ENCODE results near the gene ADAMTSL2.

The ADAMTSL2 gene

DNA sequence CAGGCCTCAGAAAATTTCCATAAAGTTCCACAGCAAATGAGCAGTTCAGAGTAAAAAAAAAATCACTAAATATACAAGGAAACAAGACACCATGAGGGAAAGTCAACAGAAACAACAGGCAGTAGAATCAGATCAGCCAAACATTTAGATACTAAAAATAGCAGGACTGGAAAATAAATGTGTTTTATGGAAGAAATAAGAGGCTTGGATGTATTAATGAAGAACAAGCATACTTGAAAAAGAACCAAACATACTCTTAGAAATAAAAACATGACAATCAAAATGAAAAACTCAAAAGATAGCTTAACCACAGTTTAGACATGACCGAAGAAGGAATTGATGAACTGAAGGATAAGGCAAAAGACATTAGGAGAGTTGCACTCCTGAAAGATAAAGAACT, 32.4 kb upstream of the ADAMTSL2 start:
- DNase-seq = no peak

DNA sequence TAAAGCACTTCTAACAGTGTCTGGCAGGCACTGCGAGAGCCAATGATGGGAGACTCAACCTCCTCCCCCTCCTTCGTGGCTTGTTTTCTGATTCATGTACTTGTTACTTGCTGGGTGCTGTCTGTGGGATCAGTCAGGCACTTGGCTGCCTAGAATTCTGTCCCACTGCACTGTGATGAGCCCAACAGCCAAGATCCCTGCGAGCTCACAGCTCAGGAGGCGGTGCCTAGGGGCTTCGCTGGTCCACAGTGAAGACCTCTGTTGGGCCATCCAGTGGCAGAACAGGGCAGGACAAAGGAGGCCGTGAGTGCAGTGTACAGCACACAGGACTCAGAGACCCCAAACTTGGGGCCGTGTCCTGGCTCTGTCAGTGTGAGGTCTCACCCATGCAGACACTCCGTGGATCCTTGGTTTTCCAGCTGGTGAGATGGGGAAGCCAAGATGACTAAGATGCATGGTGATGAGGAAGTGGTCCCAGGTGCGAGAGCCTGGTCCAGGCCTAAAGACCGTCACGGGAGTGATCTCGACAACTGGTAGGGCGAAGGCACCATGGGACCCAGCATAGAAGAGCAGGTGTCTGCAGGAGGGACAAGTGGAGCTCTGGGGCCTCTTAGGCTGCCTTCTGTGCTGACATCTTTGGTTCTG, 29.2 kb upstream of the ADAMTSL2 start:
- no peak for DNase-seq

DNA sequence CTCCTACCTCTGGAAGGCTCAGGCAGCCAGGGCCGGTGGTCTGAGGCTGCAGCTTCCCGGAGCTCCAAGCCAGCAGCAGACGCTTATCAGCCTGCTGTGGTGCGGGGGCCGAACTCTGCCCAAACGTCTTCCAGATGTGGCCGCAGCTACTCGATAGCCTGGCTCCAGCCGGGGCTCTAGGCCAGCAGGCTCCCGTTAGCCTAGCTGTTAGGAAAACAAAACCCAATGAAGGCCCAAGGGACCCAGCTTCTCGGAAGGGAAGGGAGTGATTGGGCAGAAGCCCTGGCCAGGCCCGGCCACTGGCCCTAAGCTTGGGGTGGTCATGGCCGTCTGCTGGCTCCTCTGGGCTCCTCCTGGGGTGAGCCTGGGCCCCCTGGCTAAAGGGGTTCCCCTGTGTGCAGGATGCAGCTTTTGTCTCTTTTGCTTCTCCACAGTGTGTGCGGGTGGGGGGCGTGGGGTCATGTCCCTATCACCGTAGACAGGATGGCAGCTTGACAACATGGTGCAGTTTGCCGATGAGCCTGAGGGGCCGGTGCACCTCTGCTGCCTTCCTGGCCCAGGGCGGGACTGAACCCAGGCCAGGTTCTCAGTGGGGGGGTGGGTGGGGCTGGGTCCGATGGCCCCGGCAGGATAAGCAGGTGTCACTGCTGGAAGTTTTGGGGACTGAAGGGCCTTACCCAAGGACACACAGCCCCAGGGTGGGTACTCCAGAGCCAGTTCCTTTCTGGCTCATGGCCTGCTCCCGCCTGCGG, 28.4 kb upstream of the ADAMTSL2 start:
- no peak for DNase-seq

DNA sequence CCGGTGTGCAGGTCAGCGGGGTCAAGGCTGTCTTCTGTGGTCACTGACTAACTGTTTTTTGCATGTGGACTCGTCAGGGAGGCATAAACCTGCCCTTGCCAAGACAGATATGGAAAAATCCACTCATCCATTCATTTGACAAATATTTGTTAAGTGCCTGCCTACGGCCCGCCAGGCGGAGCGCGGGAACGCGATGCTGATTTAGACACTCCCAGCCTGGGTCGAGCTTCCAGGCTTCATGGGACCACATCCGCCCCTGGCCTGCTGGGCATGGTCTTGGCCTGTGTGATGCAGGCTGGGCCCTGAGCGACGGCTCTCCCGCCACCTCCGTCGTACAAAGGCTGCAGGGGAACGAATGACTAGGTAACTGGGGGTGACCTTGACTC, 27.9 kb upstream of the ADAMTSL2 start:
- DNase-seq = no peak

DNA sequence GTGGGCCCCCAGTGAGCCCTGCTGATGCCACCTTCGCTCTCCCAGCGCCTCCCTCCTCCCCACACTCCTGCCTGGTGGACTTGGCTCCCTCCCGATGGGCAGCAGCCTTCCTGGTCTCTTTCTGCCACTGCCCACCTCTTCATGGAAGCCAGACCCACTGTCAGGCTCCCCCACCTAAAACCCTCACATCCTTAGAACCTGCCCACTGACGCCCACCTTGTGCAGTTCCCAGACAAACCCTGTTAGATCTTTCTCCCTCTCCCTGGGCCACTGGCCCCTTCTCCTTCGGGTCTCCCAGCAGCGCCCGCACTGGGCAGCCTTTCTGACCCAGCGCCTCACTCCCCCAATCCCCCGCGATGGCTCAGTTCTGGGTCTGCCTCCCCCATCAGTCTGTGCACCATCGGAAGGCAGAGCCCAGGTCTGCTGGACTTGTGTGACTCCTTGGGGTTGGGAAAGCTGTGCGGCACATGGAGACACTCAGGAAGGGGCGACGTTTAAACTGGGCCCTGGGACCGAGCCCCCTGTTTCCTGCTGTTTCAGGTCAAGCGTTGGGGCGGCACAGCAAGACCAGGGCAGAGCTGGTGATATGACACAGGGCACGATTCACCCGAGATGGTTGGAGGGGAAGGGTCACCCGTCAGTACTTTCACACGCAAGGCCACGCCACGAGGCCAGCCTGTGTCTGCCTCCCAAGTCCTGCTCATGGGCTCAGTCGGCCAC, 27.1 kb upstream of the ADAMTSL2 start:
- DNase-seq = no peak

DNA sequence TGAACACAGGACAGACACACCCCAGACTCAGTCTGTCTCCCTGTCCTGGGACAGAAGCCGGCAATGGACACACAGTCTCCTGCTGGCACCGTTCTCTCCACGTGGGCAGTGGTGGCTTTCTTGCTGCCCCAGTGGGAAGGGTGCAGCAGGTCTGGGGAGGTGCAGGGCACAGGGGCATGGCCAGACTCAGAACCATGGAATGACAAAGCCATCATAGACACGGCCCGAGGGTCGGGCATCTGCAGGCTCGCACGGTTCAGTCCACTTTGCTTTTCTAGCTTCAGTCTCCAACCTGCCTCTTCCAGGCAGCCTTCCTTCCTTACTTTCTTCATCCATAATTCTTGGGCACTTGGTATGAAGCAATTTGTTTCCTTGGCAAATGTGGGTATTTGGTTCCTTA, 26.5 kb upstream of the ADAMTSL2 start:
- no peak for DNase-seq

DNA sequence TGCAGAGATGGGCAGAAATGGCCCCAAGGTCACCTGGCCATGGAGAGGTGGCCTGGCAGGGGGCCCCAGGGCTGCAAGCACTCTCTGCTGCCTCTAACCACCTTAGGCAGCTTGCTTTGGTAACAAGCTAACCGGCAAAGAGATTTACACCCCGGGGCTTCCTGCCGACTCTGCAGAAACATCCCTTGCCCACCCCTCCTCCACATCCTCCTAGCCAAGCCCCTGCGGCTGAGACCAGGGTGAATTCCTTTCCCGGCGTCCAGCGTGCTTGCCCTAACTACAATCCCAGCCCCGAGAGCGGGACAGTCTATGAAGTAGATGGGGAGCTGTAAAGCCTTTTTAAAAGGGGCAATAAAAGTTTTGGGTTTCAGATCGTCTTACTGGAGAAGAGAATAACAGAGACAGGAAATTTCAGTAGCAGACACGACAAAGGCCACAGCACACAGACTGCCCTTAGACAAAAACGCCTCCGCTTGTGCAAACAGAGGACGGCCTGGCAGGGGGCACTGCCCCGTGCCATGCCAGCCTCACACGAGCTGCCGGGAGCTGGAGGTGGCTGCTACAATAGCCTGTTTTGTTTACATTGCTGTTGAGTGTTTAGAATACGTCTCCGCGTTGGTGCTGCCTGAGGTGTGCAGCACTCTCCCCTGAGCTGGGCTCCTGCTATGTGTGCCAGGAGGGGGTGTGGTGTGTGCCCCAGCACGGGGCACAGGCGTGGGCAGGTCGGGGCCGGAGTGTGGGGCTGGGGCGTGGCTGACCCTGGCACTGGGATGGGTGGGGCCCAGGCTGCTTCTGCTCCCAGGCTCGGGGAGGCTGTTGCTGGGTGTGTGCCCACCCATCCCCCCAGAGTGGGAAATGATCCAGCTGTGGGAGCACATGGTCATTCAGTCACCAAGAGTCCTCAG, 25.1 kb upstream of the ADAMTSL2 start:
- DNase-seq = peak; percentile 4

DNA sequence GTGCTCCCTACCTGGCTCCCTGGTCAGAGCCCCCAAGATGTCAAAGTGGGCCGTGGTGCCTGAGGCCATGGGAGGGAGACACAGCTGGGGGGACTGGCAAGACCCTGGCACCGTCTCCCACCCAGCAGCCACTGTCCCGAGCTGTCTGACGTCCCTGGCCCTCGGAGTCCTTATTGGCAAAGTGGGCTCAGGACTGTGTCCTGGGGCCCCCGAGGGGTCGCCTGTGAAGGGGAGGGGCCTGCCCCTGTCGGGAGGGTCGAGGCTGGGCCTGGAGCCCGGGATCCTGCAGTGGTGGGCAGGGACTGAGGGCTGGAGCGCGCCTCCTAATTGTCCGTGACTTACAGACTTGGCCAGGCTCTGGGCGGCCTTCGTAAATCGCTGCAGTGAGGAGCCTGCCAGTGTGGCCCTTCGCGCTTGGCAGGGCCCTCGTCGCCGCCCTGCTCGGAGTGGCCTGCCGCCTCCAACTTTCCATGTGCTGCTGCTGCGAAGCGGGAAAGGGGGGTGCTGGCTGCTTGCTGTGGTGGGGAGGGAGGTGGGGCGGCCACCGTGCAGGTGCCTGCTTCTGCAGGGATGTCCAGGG, 23.5 kb upstream of the ADAMTSL2 start:
- no peak for DNase-seq

DNA sequence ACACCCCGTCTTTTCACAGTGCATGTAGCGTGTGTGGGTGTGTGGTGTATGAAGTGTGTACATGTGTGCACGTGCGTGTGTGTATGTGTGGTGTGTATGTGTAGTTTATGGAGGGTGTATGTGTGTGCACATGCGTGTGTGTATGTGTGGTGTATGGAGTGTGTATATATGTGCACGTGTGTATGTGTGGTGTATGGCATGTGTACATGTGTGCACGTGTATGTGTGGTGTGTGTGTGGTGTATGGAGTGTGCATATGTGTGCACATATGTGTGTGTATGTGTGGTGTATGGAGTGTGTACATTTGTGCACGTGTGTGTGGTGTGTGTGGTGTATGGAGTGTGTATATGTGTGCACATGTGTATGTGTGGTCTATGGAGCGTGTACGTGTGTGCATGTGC, 22.9 kb upstream of the ADAMTSL2 start:
- no peak for DNase-seq

DNA sequence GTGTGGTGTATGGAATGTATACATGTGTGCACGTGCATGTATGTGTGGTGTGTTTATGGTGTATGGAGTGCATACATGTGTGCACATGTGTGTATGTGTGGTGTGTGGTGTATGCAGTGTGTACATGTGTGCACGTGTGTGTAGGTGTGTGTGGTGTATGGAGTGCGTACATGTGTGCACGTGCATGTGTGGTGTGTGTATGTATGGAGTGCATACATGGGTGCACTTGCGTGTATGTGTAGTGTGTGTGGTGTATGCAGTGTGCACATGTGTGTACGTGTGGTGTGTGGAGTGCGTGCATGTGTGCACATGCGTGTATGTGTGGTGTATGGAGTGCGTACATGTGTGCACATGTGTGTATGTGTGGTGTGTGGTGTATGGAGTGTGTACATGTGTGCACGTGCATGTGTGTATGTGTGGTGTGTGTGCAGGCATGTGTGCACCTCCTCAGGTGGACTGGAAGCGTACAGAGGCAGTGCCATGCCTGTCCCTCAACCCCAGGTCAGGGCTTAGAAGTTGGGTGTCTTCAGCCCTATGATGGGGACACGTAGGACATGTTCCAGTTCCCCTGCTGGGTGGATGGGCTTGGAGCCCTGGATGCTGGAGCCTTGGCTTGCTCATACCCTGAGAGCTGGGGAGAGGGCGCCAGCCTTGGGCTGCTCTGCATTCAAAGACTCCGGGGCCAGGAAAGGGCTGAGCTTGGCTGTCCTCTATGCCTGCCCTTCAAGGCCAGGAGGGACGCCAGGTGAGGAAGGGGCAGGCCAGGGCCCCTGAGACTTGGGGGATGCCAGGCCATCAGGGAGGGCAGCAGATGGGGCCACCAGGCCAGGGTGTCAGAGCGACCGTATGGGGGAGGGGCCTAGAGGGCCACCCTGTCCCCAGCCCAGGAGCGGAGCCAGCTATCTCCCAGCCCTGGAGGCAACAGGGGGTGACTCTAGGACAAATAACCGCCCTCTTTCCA, 22.0 kb upstream of the ADAMTSL2 start:
- DNase-seq = no peak

DNA sequence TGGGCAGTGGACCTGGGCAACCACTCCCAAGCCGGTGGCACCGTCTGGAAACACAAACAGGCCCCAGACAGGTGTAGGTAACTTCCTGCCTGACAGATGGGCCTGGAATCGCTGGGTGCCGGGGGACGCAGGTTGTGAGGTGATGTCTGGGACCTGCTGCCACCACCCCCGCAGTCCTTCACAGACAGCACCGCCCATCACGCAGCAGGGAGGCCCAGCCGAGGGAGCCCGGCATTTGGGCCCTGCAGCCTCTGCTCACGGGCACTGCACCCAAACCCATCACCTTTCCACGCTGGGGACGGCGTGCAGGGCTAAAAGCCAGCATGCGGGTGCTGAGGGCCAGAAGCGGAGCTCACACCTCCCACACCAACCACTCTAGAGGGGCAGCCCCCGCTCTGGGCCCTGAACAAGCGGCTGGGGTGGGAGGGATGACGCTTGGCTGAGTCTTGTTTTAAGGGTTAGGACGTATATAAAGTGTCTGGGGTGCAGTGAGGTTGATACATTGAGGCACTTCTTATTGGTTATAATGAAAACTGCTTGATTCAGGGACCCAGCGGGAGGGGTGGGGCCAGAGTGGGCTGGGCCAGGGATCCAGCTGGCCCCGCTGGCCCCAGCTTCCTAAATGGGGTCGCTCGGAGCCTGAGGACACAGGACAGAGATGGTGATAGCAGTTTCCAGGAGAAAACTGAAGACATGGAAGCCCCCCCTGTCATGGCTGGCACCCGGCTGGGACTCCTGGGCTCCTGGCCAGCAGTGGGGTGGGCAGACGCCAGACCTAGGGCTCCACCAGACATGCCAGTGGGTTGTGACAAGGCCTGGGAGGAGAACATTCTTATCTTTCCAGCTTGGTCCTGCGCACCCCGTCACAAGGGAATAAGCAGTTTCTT, 21.0 kb upstream of the ADAMTSL2 start:
- DNase-seq = no peak

DNA sequence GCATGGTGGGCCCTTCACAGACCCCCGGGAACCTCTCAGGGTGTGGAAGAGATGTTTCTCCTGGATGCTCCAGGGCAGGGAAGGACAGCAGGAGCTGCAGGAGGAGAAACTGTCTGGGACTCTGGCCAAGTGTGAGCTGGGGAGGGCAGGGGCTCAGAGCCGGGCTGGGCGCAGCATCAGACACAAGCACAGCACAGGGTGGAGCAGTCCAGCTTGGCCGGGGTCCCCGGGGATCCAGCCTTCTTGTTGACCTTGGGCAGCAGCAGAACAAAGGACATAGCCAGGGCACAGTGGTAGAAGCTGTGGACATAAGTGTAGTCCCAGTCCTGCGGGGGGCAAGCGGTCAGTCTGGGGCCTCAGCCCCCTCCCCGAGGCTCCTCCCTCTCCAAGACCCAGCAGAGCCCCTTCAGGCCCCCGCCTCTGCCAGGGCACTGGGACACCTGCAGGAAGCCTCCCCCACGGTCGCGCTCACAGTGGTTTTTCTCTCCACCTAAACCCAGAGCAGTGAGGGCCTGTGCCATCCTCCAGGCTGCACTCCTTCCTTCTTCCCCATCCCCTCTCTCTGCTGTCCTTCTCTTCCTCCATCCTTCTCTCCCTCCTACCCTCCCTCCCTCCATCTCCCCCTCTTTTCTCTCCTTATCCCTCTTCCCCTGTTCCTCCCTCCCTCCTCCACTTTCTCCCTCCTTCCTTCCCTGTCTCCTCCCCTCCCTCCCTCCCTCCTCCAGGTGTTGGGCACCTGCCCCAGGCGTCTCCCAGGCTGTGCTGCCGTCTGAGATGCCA, 19.9 kb upstream of the ADAMTSL2 start:
- DNase-seq = no peak

DNA sequence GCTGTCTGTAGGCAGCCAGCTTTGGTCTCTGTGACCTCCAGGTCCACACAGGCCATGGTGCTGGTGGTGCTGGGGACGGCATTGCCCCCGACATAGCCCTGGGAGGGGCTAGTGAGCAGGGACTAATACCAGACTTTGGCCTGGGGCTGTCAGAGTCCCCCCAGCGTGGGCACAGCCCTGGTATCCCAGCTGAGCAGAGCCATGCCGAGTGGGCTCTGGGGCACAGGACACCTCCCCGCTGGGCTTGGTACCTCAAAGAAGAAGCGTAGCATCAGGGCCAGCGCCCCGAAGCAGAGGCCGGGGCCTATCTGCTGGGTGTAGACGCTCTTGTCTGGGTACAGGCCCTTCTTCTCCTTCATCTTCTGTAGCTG, 19.3 kb upstream of the ADAMTSL2 start:
- no peak for DNase-seq

DNA sequence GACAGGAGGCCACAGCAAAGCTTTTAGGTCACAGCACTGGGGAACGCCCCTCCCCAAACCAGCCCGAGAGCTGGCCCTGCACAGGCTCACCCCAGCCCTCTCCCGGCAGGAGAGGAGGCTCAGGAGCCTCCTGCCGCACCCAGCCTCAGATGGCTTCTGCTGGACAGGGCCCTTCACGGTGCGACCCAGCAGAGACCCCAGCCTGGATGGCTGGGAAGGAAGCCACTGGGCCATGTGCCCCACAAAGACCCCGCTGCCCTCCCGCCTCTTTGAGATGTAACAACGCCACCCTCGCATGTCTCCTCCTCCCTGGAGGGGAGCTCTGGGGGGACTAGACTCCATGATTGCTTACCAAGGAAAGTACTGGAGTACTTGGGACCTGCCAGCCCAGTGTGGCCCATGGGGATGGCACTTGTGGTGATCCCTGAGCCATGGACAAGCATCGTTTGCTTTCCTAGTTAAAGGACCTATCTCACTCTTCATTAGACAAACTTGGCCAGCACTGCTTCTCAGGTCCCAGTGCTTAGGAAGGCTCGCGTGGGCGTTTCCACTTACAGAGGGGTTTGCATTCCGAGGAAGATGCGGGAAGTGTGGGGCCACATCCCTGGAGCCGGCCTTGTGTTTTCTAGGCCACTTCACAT, 18.8 kb upstream of the ADAMTSL2 start:
- no peak for DNase-seq

DNA sequence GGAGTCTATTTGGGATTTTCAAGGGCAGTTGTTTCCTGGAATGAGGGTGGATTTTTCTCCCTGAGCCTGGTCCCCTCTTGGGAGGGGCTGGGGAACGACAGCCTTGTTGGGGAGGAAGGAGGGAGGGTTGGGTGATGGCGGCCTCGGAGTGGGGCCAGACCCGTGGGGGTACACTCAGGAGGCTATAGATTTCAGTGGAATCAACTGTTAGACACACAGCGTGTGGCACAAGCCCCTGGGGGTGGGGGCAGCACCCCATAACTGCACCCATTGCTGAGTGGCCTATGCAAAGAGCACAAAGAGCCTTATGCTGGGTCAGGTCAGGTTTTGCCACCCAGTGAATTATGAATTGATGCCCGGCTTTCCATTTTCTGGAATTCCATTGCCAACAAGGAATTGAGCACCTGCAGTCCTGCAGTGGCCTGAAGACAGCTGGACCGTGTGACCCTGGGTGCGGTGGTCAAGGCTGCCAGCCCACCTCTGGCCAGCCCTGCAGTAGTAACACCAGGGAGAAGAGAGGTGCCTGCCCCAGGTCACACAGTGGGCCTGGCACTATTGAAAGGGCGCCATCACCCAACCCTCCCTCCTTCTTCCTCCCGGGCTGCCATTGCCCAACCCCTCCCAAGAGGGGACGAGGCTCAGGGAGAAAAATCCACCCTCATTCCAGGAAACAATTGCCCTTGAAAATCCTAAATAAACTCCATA, 18.1 kb upstream of the ADAMTSL2 start:
- no peak for DNase-seq

DNA sequence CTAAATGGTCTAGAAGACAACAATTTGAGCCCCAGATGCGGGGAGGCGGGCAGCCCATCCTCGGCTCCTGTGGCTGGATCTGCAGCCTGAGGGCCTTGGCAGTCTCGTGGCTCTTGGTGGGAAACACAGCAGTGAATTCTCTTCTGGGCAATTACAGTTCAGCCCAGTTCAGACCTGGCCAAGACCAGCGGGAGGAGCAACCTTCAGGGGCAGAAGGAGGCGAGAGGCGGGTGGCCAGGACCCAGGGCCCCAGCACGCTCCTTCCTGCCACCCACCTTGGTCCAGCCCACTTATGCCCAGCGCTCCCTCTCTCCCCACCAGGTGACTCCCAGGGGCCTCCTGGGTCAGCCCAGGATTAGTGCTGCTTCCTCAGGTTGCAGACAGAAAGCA, 17.5 kb upstream of the ADAMTSL2 start:
- no peak for DNase-seq

DNA sequence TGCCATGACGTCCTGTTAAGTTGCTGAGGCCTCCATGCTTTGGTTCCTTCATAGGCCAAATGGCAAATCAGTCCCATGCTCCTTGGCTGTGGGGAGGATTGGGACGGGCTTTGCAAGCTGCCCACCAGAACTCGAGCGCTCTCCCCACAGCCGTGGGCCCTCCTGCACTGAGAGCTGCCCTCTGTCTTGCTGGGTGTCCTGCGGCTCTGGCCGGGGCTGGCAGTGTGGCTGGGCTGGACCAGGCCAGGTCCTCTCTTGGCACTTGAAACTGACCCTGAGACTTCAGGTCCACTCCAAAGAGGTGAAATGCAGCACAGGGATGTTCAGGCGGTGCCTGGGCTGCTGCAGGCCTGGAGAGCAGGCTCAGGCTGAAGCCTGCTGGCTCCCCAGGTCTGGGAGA, 16.8 kb upstream of the ADAMTSL2 start:
- DNase-seq = no peak

DNA sequence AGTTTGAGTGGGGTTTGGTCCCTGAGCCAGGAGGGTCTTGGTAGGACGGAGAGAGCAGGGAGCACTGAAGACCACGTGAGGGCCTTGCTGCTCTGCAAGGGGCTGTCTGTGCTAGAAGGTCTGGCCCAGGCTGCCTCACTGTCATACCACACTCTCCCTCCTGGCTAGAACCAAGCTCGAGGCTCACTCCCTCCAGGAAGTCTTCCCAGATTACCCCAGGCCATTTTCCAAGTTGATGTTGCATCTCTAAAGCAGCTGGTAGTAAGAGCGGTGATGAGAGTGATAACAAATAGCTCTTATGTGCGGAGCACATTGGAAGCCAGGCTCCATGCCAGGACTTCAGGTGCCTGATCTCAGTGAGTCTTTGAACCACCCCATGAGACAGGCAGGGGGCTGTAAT, 16.3 kb upstream of the ADAMTSL2 start:
- no peak for DNase-seq

Measured in CD4-positive, alpha-beta T cell treated with Interleukin-21 for 1 hour (primary cell).